HG02588 (cell line): ENCODE results near the gene FBXW12.
"Not testable (repeated sequence)": the region's sequence is repeated elsewhere in the genome, so short reads cannot be mapped to it uniquely, and the experiment has no call there.

Source experiments
- ATAC-seq: cut with Tn5 transposase; IDR thresholded peaks from one replicate; pipeline ENCODE4 v1.9.1; 2021; ENCODE audit warnings: mild to moderate bottlenecking, moderate library complexity; ENCODE audit not compliant: unreplicated experiment

Gene FBXW12

GRCh38 chr3:48371651-48372376, at the start of gene FBXW12:
TSS of gene FBXW12 (plus strand) at chr3:48372219. CDS start at chr3:48372768, 549 bp downstream.
- ATAC-seq, result no peak

GRCh38 chr3:48331706-48332435, 40.1 kb upstream of the FBXW12 start:
- ATAC-seq, result not testable (repeated sequence)

- ATAC-seq, result not testable (repeated sequence)
Observed at GRCh38 chr3:48333346-48334245, 38.4 kb upstream of the FBXW12 start, which contains the start of gene SPINK8. TSS of gene SPINK8 (minus strand) at chr3:48333661. CDS start at chr3:48328341, 5,320 bp downstream.

GRCh38 chr3:48334605-48335004, 37.4 kb upstream of the FBXW12 start:
- no peak for ATAC-seq

GRCh38 chr3:48335286-48335685, 36.7 kb upstream of the FBXW12 start:
- ATAC-seq, result not testable (repeated sequence)

GRCh38 chr3:48337536-48337935, 34.5 kb upstream of the FBXW12 start:
- ATAC-seq, result not testable (repeated sequence)

GRCh38 chr3:48338635-48339034, 33.4 kb upstream of the FBXW12 start:
- no peak for ATAC-seq

- ATAC-seq, result no peak
Observed at GRCh38 chr3:48343432-48343831, 28.6 kb upstream of the FBXW12 start.

- ATAC-seq, result no peak
Observed at GRCh38 chr3:48344867-48345507, 27.0 kb upstream of the FBXW12 start.

- no peak for ATAC-seq
Observed at GRCh38 chr3:48345946-48346572, 26.0 kb upstream of the FBXW12 start.

GRCh38 chr3:48347500-48347899, 24.5 kb upstream of the FBXW12 start:
- ATAC-seq, result no peak

GRCh38 chr3:48352546-48352945, 19.5 kb upstream of the FBXW12 start:
- ATAC-seq, result no peak

GRCh38 chr3:48353987-48354386, 18.0 kb upstream of the FBXW12 start:
- ATAC-seq, result no peak

- no peak for ATAC-seq
Observed at GRCh38 chr3:48356419-48356818, 15.6 kb upstream of the FBXW12 start.

- no peak for ATAC-seq
Observed at GRCh38 chr3:48361928-48362327, 10.1 kb upstream of the FBXW12 start.

GRCh38 chr3:48364840-48365239, 7.2 kb upstream of the FBXW12 start:
- no peak for ATAC-seq

GRCh38 chr3:48367201-48367600, 4.8 kb upstream of the FBXW12 start:
- ATAC-seq, result no peak

GRCh38 chr3:48369693-48370332, 2.2 kb upstream of the FBXW12 start:
- no peak for ATAC-seq

- no peak for ATAC-seq
Observed at GRCh38 chr3:48370333-48370713, 1.7 kb upstream of the FBXW12 start.

GRCh38 chr3:48372377-48372770, 355 bp downstream of the FBXW12 start:
- ATAC-seq, result no peak
